MM.1S (cell line): ENCODE results near the gene IFI44L.

Source experiments
- EZH2 ChIP-seq: fragments of 300-600 bp; sonication (generic); optimal IDR thresholded peaks from 2 replicates; pipeline ENCODE3; 2017; ENCODE audit warnings: low read depth, mild to moderate bottlenecking, antibody characterized with exemption, low read length, mixed read lengths
- TF ChIP-seq, protein P1 (sequence below): fragments of 300-600 bp; sonication (generic); IDR thresholded peaks from 2 replicates; pipeline ENCODE4 v1.5.1; 2016; ENCODE audit warnings: antibody characterized with exemption, low read length, mixed read lengths

DNA sequence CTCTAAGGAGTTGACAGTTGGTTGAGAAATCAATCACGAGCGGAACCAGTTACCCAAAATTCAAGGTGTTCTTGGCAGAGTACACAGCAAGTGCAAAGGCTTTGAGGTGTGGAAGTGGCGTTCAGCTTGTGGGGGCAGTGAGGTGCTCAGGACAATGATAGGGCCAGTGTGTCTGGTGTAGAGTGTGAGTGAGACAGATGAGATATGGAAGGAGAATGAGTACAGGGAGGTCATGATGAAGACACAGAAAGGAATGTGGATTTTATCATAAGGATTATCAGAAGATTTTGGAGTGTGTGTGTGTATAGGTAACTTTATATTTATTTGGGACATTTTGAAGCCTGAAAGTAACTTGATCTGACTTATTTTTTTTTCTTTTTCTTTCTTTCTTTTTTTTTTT, 70.3 kb downstream of the IFI44L start:
- TF ChIP-seq, protein P1, sequence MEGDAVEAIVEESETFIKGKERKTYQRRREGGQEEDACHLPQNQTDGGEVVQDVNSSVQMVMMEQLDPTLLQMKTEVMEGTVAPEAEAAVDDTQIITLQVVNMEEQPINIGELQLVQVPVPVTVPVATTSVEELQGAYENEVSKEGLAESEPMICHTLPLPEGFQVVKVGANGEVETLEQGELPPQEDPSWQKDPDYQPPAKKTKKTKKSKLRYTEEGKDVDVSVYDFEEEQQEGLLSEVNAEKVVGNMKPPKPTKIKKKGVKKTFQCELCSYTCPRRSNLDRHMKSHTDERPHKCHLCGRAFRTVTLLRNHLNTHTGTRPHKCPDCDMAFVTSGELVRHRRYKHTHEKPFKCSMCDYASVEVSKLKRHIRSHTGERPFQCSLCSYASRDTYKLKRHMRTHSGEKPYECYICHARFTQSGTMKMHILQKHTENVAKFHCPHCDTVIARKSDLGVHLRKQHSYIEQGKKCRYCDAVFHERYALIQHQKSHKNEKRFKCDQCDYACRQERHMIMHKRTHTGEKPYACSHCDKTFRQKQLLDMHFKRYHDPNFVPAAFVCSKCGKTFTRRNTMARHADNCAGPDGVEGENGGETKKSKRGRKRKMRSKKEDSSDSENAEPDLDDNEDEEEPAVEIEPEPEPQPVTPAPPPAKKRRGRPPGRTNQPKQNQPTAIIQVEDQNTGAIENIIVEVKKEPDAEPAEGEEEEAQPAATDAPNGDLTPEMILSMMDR, result no peak
- TF ChIP-seq EZH2, result no peak
